ENCODE data around the gene ZFP36L2. TPM values are rescaled to one million over a fixed set of nuclear protein-coding genes. Genes with fewer than 3 reads are reported as not detected.

ZFP36L2 gene
- total and polyA plus RNA-seq, 10 donors: 72.4 to 223 (median 119) TPM

DNA sequence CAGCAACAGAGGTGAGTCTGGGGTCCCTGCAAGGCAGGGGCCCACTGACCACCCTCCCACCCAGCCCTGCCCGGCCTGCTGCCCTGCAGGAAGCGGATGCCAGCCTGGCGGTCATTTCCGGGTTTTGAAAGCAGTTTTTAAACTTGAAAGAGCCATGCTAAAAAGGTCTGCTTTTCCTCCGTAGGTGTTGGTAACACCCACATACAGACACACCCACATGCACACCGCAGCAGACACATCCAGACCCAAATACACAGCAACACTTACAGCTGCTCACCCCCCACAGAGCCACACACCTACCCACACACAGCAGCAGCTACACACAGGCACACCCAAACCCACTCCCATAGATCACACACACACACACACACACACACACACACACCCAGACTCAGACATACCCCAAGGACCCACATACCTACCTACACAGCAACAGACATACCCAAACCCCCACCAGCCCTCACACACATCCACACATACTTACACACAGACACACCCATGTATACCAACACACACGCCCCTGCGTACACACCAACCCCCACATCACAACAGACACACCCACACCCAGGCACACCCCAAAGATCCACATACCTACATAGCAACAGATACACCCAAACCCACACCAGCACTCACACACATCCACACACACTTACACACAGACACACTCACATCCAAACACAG, 7.6 kb downstream of the ZFP36L2 start:
- H3K9me3 ChIP-seq: no peaks in the 10 kb centered on the region
- H3K27me3 ChIP-seq (replicated peaks in 1 of 7): no peaks in the 10 kb centered on the region
- WGBS, 5 donors: 3 to 7% (median 5%) methylated on average over 7 to 8 of the region's 8 CpGs
- intact Hi-C loops (cut with DNase I; ENCODE audit: low total_unique reads): no loop called here
- H3K4me3 ChIP-seq: peak overlapping the region in 7 of 8 donors; percentile 26 to 99 (median 92)
- DNase-seq: peak; percentile 95
- peaks cover 30 to 96% (median 70%) of the 10 kb centered on the region in 6 donors for H3K4me1 ChIP-seq
- H3K36me3 ChIP-seq: peaks cover 0 to 28% (median 14%) of the 10 kb centered on the region in 6 donors
- peak overlapping the region; percentile 93 to 100 (median 99) for H3K27ac ChIP-seq
- TF ChIP-seq CTCF (IDR thresholded peaks at IDR 0.05 in 8 of 11, conservative IDR thresholded peaks at IDR 0.05 in 3 of 11): peak in 3 of 11 experiments; percentile 2 to 41 (median 6)
- peak; percentile 65 to 87 (median 83) for TF ChIP-seq POLR2AphosphoS5 (IDR thresholded peaks at IDR 0.05)
- peak in 2 of 3 donors; percentile 29 to 67 for TF ChIP-seq POLR2A (IDR thresholded peaks at IDR 0.05)

- Histone ChIP-seq H3K9me3 (no peaks in the 10 kb centered on the region), H3K4me3 (peak overlapping the region in 6 of 8 donors; percentile 4 to 95 (median 86)), H3K36me3 (peaks cover 0 to 22% (median 10%) of the 10 kb centered on the region in 6 donors), H3K4me1 (peaks cover 30 to 98% (median 72%) of the 10 kb centered on the region in 6 donors), H3K27ac (peak overlapping the region; percentile 93 to 100 (median 99)), H3K27me3 (replicated peaks in 1 of 7) (no peaks in the 10 kb centered on the region)
- WGBS, 5 donors: 26 to 33% (median 30%) methylated on average over 13 of the region's 13 CpGs
- no peak for TF ChIP-seq POLR2A (IDR thresholded peaks at IDR 0.05)
- TF ChIP-seq CTCF (IDR thresholded peaks at IDR 0.05 in 8 of 11, conservative IDR thresholded peaks at IDR 0.05 in 3 of 11): peak in 2 of 11 experiments; percentile 8 to 31
- intact Hi-C loops (cut with DNase I; ENCODE audit: low total_unique reads): no loop called here
- DNase-seq: no peak
Measured at GRCh38 chr2:43218155-43218701, 8.2 kb downstream of the ZFP36L2 start.

DNA sequence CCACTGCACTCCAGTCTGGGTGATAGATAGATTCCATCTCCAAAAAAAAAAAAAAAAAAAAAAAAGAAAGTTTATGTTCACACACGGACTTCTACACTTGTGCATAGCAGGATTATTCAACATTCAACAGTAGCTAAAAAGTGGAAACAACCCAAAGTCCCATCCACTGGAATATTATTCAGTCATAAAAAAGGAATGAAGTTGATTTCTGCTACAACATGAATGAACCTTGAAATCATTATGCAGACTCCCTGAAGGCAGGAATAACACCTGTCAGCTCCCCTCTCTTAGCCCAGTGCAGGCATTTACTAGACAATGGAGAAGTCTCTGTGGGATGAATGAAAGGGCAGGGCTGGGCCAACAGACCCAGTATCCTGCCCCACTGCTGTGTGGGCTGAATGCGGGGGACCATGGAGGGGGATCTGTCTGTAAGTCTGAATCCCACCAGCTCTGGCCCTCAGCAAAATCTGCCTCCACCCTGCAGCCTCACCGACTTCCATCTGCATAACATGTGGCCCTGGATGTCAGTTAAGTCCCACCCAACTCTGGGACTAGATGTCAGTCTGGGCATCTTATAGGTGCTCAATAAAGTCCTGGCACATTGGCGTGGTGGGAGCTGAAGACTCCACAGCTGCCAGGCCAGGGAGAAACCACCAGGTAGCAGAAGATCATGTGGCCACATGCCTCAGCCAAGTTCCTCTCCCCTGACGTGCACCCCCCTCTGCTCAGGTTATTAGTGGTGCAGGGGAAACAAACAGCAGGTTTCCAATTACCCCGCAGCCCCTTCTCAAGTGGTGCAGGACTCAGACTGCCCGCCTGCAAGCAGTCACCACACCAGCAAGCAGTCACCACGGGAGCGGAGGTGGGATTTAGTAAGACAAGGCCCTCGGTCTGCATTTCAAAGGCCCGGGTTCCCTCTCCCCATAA, 8.9 kb downstream of the ZFP36L2 start:
- H3K36me3 ChIP-seq: peaks cover 0 to 14% (median 3%) of the 10 kb centered on the region in 6 donors
- peak overlapping the region in 2 of 8 donors; percentile 4 to 95 for H3K4me3 ChIP-seq
- H3K4me1 ChIP-seq: peaks cover 30 to 98% (median 72%) of the 10 kb centered on the region in 6 donors

More for the DNA sequence above, 8.9 kb downstream of the ZFP36L2 start:
- H3K9me3 ChIP-seq: no peaks in the 10 kb centered on the region
- intact Hi-C loops (cut with DNase I; ENCODE audit: low total_unique reads): no loop called here
- peak; percentile 82 for DNase-seq
- H3K27me3 ChIP-seq (replicated peaks in 1 of 7): no peaks in the 10 kb centered on the region
- 43 to 69% (median 48%) methylated on average over 5 to 11 of the region's 11 CpGs for WGBS, 5 donors
- H3K27ac ChIP-seq: peak overlapping the region; percentile 93 to 100 (median 99)
- TF ChIP-seq POLR2AphosphoS5 (IDR thresholded peaks at IDR 0.05): peak in 2 of 3 donors; percentile 47 to 63
- no peak for TF ChIP-seq POLR2A (IDR thresholded peaks at IDR 0.05)
- TF ChIP-seq CTCF (IDR thresholded peaks at IDR 0.05 in 8 of 11, conservative IDR thresholded peaks at IDR 0.05 in 3 of 11): no peak

All from spleen (tissue), 11 donors.